Measurements from ENCODE around the gene GMDS.

Gene GMDS

DNA sequence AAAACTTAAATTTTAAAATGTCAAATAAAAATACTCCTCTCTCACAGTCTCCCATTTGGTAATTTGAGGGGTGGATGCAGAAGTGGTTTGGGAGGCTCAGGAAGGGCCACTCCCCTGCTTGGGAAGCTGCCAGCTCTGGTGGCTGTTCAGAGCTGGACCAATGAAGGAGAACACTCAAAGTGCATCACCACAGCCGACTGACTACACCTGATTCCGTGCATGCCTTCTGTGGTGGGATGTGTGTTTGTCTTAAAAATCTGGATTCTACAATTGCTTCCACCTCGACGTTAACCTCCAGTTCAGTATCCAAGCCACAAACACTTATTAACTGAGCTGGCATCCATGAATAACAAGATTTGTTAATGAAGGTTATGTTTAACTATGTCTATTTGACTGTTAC lies 498.4 kb downstream of the GMDS start:
- no peak overlapping the region for H3K4me2 ChIP-seq (ENCODE audit: low read depth, low read length, poor library complexity, severe bottlenecking)
- H3K9ac ChIP-seq (ENCODE audit: low read depth, low read length, poor library complexity, severe bottlenecking) = no peak overlapping the region

DNA sequence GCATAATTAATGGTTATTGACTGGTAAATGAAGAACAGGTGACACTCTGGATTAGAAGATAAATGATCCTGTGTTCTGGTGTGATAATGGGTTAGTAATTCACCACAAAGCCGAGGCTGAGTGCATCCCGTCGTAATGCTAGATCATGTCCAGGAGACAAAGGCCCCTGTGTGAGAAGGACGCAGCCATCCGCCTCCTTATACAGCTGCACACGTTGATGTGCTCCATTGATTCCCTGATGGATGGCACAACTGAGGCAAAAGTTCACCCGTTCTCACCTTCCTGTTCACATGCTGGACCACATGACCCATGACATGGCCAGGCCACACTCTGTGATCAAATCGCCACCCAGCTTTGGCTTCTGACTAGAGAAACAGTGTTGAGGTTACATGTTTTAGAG lies 499.6 kb downstream of the GMDS start:
- Histone ChIP-seq H3F3A (ENCODE audit: low read depth) (no peaks in the 10 kb centered on the region), H3K27me3 (ENCODE audit: insufficient read depth, low read length, poor library complexity, severe bottlenecking) (no peaks in the 10 kb centered on the region), H3K9ac (ENCODE audit: low read depth, low read length, poor library complexity, severe bottlenecking) (no peak overlapping the region), H2AFZ (ENCODE audit: low read length) (no peak overlapping the region), H3K36me3 (ENCODE audit: insufficient read depth, low read length) (no peaks in the 10 kb centered on the region), H3K9me3 (ENCODE audit: insufficient read depth, low read depth, low read length) (no peaks in the 10 kb centered on the region), H3K9me2 (replicated peaks; ENCODE audit: low read depth, low read length) (no peaks in the 10 kb centered on the region), H3K4me1 (ENCODE audit: insufficient read depth, low read length, poor library complexity, severe bottlenecking) (peaks cover 4% of the 10 kb centered on the region), H3K4me2 (ENCODE audit: low read depth, low read length, poor library complexity, severe bottlenecking) (no peak overlapping the region), H3K79me2 (ENCODE audit: insufficient read depth, low read length) (no peaks in the 10 kb centered on the region), H4K20me1 (ENCODE audit: insufficient read depth, low read length, poor library complexity, severe bottlenecking) (no peaks in the 10 kb centered on the region), H3K4me3 (ENCODE audit: low read length, poor library complexity, severe bottlenecking) (no peak overlapping the region)
- TF ChIP-seq, protein P1, sequence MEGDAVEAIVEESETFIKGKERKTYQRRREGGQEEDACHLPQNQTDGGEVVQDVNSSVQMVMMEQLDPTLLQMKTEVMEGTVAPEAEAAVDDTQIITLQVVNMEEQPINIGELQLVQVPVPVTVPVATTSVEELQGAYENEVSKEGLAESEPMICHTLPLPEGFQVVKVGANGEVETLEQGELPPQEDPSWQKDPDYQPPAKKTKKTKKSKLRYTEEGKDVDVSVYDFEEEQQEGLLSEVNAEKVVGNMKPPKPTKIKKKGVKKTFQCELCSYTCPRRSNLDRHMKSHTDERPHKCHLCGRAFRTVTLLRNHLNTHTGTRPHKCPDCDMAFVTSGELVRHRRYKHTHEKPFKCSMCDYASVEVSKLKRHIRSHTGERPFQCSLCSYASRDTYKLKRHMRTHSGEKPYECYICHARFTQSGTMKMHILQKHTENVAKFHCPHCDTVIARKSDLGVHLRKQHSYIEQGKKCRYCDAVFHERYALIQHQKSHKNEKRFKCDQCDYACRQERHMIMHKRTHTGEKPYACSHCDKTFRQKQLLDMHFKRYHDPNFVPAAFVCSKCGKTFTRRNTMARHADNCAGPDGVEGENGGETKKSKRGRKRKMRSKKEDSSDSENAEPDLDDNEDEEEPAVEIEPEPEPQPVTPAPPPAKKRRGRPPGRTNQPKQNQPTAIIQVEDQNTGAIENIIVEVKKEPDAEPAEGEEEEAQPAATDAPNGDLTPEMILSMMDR (conservative IDR thresholded peaks at IDR 0.05; ENCODE audit: low read length) = no peak
- no peak for TF ChIP-seq EZH2phosphoT487 (IDR thresholded peaks at IDR 0.05; ENCODE audit: borderline replicate concordance)

More for the DNA sequence above, 498.4 kb downstream of the GMDS start:
- H3K9me2 ChIP-seq (replicated peaks; ENCODE audit: low read depth, low read length) = no peaks in the 10 kb centered on the region
- H3K4me1 ChIP-seq (ENCODE audit: insufficient read depth, low read length, poor library complexity, severe bottlenecking) = peaks cover 4% of the 10 kb centered on the region
- H3K9me3 ChIP-seq (ENCODE audit: insufficient read depth, low read depth, low read length) = 0 out of 2 replicates have a peak, but pooled peaks cover 3% of the 10 kb centered on the region
- no peaks in the 10 kb centered on the region for H3K79me2 ChIP-seq (ENCODE audit: insufficient read depth, low read length)
- no peaks in the 10 kb centered on the region for H4K20me1 ChIP-seq (ENCODE audit: insufficient read depth, low read length, poor library complexity, severe bottlenecking)
- no peak overlapping the region for H3K4me3 ChIP-seq (ENCODE audit: low read length, poor library complexity, severe bottlenecking)
- no peaks in the 10 kb centered on the region for H3K27me3 ChIP-seq (ENCODE audit: insufficient read depth, low read length, poor library complexity, severe bottlenecking)
- H3F3A ChIP-seq (ENCODE audit: low read depth) = no peaks in the 10 kb centered on the region
- TF ChIP-seq, protein P1 (conservative IDR thresholded peaks at IDR 0.05; ENCODE audit: low read length) = no peak
- TF ChIP-seq EZH2phosphoT487 (IDR thresholded peaks at IDR 0.05; ENCODE audit: borderline replicate concordance) = no peak
- H2AFZ ChIP-seq (ENCODE audit: low read length) = no peak overlapping the region
- H3K36me3 ChIP-seq (ENCODE audit: insufficient read depth, low read length) = no peaks in the 10 kb centered on the region

DNA sequence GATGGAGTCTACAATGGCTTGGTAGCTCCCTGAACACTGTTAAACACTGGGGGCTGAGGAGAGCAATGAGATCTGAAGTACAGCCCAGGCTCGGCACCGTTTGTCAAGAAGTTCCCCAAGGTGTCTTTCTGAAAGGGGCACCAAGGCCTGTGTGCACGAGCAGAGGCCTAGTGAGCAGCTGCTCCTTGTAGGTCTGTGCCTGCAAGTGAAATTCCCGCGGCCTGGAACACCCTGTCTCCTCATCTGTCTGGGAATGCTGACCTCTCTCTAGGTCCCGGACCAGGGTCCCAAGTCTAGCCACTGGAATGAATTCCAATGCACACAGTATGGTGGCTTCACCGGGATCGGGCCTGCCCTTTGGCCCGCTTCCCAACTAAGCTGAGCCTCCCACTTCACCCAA lies 500.9 kb downstream of the GMDS start:
- Histone ChIP-seq H3K9me3 (ENCODE audit: insufficient read depth, low read depth, low read length) (no peaks in the 10 kb centered on the region), H3K4me2 (ENCODE audit: low read depth, low read length, poor library complexity, severe bottlenecking) (no peak overlapping the region), H3K4me3 (ENCODE audit: low read length, poor library complexity, severe bottlenecking) (no peak overlapping the region), H3F3A (ENCODE audit: low read depth) (no peaks in the 10 kb centered on the region), H3K9ac (ENCODE audit: low read depth, low read length, poor library complexity, severe bottlenecking) (no peak overlapping the region), H3K79me2 (ENCODE audit: insufficient read depth, low read length) (no peaks in the 10 kb centered on the region), H3K27me3 (ENCODE audit: insufficient read depth, low read length, poor library complexity, severe bottlenecking) (no peaks in the 10 kb centered on the region), H3K36me3 (ENCODE audit: insufficient read depth, low read length) (no peaks in the 10 kb centered on the region), H3K4me1 (ENCODE audit: insufficient read depth, low read length, poor library complexity, severe bottlenecking) (peaks cover 4% of the 10 kb centered on the region), H3K9me2 (replicated peaks; ENCODE audit: low read depth, low read length) (no peaks in the 10 kb centered on the region), H4K20me1 (ENCODE audit: insufficient read depth, low read length, poor library complexity, severe bottlenecking) (no peaks in the 10 kb centered on the region), H2AFZ (ENCODE audit: low read length) (no peak overlapping the region)
- TF ChIP-seq EZH2phosphoT487 (IDR thresholded peaks at IDR 0.05; ENCODE audit: borderline replicate concordance) = no peak
- TF ChIP-seq, protein P1 (conservative IDR thresholded peaks at IDR 0.05; ENCODE audit: low read length) = no peak

Data from Loucy (cell line).